GM10266 (cell line): ENCODE results near the gene KDELR1.

ENCODE experiments used
- DNase-seq: peaks from one replicate; pipeline ENCODE4 v3.0.0; 2012; ENCODE audit errors: extremely low spot score
- TF ChIP-seq, protein P1 (sequence below): IDR thresholded peaks from 2 replicates; pipeline ENCODE4 v1.5.1; 2012; ENCODE audit warnings: mild to moderate bottlenecking, low read depth; ENCODE audit not compliant: control insufficient read depth, insufficient read depth; ENCODE audit errors: missing control alignments

KDELR1 gene

DNA sequence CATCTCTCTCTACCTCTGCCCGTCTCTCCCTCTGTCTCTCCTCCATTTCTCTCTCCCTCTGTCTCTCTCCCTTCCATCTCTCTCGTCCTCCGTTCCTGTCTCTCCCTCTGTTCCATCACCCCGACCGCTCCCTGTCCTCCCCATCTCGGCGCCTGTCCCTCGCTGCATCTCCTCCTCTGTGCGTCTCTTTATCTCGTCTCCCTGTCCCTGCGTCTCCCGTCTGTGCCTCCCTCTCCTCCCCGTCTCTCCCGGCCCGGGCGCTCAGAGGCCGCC is 6.7 kb upstream of the KDELR1 start:
- DNase-seq, result no peak
- TF ChIP-seq, protein P1, sequence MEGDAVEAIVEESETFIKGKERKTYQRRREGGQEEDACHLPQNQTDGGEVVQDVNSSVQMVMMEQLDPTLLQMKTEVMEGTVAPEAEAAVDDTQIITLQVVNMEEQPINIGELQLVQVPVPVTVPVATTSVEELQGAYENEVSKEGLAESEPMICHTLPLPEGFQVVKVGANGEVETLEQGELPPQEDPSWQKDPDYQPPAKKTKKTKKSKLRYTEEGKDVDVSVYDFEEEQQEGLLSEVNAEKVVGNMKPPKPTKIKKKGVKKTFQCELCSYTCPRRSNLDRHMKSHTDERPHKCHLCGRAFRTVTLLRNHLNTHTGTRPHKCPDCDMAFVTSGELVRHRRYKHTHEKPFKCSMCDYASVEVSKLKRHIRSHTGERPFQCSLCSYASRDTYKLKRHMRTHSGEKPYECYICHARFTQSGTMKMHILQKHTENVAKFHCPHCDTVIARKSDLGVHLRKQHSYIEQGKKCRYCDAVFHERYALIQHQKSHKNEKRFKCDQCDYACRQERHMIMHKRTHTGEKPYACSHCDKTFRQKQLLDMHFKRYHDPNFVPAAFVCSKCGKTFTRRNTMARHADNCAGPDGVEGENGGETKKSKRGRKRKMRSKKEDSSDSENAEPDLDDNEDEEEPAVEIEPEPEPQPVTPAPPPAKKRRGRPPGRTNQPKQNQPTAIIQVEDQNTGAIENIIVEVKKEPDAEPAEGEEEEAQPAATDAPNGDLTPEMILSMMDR, result no peak

DNA sequence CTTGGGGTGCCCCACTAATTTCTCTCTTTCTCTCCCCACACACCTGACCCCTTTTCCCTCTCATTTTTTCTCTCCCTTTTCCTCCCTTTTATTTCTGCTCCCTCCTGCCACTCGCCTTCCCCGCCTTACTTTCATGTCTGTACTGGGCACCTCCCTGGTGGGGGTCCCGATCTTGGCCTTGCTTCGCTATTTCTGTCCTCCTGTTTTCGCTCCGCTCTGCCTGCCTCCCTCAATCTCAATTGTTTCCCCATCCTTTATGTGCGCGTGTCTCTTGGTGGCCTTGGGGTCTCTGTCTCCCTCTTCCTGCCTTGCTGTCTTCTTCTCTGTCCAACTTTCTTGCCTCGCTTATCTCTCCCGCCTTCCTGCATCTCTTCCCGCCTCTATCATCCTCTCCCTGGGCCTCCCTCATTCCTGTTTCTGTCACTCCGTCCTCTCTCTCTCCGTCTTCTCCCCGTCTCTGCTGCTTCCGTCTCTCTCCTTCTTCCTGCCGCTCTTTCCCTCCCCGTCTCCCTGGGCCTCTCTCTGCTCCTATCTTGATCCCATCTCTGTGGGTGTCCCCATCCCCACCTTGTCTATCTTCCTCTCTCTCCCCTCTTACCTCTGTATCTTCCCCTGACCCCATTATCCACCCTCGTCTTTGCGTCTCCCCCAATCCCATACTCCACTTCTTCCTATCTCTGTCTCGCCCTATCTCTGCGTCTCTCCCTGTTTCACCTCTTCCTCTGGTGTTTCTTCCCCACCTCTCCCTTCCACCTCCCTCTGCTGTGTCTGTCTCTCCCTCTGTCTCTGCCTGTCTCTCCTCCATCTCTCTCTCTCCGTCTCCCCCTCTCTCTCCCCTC is 6.1 kb upstream of the KDELR1 start:
- DNase-seq, result peak; percentile 23
- TF ChIP-seq, protein P1, result no peak

DNA sequence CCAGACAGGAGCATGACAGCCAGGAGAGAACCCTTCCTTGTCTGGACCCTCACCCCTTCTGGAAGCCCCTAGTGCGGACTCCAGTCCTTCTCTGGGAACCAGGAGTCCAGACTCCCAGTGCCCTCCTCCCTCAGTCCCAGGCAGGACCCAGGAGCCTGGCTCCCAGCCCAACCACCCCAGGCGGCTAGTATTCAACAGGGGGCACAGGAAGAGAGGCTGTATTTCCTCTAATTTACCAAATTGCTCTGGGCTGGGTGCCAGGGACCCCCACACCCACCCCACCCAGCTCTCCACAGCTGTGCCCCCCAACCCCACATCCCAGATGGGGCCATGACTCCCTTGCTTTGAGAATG is 5.4 kb upstream of the KDELR1 start:
- TF ChIP-seq, protein P1, result no peak
- DNase-seq, result peak; percentile 30

DNA sequence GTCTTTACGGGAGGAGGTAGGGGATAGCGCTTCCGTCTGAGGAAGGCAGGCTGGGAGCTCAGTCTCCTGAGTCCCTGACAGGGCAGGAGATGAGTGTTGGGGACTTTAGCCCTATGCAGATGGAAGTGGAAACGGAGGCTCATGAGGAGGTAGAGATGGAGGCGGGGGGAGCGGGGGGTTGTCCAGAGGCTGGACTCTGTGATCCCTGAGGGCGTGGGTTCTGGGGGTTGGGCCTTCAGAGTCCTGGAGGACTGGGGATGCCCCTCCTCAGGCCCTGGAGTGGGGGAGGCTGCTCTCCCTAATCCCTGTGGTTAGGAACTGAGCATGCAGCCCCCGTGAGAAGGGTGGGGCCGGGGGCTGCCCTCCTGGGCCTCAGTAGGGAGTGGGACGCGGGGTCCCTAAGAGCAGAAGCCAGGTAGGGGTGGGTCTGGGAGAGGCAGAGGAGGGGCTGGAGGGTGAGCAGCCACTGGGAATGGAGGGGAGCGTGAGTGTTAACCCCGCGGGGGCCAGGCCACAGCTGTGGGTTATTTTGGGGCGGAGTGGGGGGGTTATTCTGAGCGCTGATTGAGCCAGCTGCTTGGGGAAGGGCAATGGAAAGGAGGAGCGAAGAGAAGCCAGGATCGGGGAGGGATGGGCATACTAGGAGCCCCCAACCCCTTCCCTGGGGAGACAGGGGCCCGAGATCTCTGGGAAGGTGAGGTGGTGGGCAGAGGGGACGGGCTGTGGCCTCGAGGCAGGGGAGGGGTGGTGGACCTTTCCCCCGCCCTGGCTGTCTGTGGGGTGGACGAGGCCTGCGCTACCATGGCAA is 4.9 kb upstream of the KDELR1 start:
- TF ChIP-seq, protein P1, result no peak
- DNase-seq, result no peak

DNA sequence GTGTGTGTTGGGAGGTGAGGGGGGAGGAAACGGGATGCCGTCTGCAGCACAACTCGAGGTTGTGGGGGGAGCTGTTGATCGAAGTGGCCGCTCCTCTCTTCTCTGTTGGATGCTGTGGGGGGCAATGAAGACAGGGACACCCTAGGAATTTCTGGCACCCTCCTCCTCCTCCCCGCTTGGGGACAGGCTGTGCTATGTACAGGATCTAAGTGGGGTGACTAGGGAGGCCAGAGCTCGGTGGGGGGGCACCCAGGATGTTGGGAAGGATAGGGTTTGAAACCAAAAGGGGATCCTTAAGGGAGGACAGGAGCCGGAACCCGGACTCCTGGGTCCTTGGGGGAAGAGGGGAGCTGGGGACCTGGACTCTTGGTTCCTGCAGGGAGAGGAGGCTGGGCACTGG is 4.1 kb upstream of the KDELR1 start:
- peak; percentile 25 for DNase-seq
- TF ChIP-seq, protein P1, result no peak

DNA sequence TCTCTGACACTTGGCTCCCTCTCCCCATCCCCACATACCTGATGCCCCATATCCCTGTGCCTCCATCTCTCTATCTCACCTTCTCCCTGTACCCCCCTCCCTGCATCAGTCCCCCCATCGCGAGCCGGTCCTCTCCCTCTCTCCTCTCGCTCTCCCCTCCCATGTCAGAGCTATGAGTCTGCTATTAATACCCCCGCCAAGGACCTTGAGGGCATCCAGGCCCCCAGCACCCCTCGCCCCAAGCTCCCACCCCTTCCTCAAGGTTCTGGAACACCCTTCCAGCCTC is 3.8 kb upstream of the KDELR1 start:
- TF ChIP-seq, protein P1, result no peak
- no peak for DNase-seq
